Measurements from ENCODE around the gene NAMPT.

Gene NAMPT

DNA sequence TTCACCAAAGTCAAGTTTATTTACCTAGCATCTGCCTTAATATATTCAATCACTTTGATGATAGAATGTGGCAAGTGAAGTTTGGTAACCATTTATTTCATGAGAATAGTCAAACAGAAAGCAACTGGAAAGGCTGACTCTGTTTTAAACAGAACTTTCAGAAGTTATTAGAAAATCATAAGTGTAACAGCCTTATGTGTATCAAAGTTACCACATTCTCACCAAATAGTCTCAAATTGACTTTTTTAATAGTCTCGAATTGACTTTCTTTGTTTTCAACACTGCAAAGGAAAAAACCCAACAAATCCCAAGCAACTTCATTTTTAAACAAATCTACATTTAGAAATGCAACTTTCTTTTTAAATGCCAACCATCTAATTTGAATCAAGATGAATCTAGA, 29.5 kb downstream of the NAMPT start:
- no peak for DNase-seq (ENCODE audit: low read depth, low spot score)
- peaks cover 22% of the 10 kb centered on the region for H3K36me3 ChIP-seq (ENCODE audit: insufficient read depth, low read length)

DNA sequence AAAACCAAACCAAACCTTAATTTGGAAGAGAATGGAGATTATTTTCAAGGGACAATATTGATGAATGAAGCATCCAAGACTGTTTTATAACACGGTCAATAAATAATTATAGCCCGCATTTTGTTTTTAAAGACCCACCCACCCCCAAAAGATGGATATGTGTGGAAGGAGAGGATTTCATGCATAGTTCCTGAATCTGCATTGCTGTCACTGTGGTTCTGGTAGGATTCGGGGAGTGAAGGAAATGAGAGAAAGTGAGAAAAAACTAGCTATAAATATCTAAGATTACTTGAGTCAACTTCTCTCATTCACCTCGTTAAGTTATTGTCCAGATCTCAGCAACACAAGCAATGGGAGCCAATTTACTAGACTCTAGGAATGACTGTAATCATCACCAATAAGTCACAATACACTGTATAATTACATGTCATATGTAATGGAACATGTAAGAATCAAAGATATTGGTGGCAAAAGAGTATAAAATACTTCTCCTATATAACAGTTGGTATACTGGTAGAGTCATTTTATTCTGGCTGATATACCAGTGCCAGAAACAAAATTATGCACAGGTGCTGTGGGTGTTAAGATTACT, 30.2 kb downstream of the NAMPT start:
- no peak overlapping the region for H3K9ac ChIP-seq (ENCODE audit: insufficient read length)
- H3K9me3 ChIP-seq (ENCODE audit: low read depth, low read length), result no peaks in the 10 kb centered on the region
- no peak overlapping the region for H3K27ac ChIP-seq
- H3K36me3 ChIP-seq (ENCODE audit: insufficient read depth, low read length), result peaks cover 23% of the 10 kb centered on the region
- H3K4me3 ChIP-seq, result no peak overlapping the region
- no peak for DNase-seq (ENCODE audit: low read depth, low spot score)
- TF ChIP-seq FOXP2 (optimal IDR thresholded peaks at IDR 0.05; ENCODE audit: control extremely low read depth, extremely low read length, insufficient read depth), result no peak
- TF ChIP-seq POLR2AphosphoS5 (IDR thresholded peaks at IDR 0.05; ENCODE audit: borderline replicate concordance, low read depth, low read length), result no peak
- TF ChIP-seq EZH2 (IDR thresholded peaks at IDR 0.05), result no peak

More for the DNA sequence above, 29.5 kb downstream of the NAMPT start:
- Histone ChIP-seq H3K9me3 (ENCODE audit: low read depth, low read length) (no peaks in the 10 kb centered on the region), H3K4me3 (no peak overlapping the region), H3K9ac (ENCODE audit: insufficient read length) (no peak overlapping the region), H3K27ac (no peak overlapping the region)
- TF ChIP-seq POLR2AphosphoS5 (IDR thresholded peaks at IDR 0.05; ENCODE audit: borderline replicate concordance, low read depth, low read length), result no peak
- no peak for TF ChIP-seq EZH2 (IDR thresholded peaks at IDR 0.05)
- no peak for TF ChIP-seq FOXP2 (optimal IDR thresholded peaks at IDR 0.05; ENCODE audit: control extremely low read depth, extremely low read length, insufficient read depth)

DNA sequence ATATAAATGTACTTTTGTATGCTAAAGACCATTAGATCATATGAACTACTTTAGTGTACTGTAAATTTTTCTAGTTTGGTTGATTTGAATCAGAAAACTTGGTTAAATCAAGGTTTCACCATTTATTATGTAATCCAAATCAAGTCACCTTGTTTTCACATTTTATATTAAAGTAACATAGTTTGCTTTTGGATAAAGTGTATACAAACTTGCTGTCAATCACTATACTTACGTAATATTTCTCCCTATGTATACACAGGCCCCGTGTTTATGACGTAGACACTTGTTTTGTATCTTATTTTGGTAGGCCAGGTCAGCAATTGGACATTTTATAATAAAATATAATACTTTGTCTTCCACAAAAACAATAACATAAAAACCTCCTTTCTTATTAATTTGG, 32.2 kb downstream of the NAMPT start:
- Histone ChIP-seq H3K9ac (ENCODE audit: insufficient read length) (no peak overlapping the region), H3K4me3 (no peak overlapping the region), H3K36me3 (ENCODE audit: insufficient read depth, low read length) (peaks cover 28% of the 10 kb centered on the region), H3K9me3 (ENCODE audit: low read depth, low read length) (no peaks in the 10 kb centered on the region), H3K27ac (no peak overlapping the region)
- no peak for DNase-seq (ENCODE audit: low read depth, low spot score)
- no peak for TF ChIP-seq EZH2 (IDR thresholded peaks at IDR 0.05)

DNA sequence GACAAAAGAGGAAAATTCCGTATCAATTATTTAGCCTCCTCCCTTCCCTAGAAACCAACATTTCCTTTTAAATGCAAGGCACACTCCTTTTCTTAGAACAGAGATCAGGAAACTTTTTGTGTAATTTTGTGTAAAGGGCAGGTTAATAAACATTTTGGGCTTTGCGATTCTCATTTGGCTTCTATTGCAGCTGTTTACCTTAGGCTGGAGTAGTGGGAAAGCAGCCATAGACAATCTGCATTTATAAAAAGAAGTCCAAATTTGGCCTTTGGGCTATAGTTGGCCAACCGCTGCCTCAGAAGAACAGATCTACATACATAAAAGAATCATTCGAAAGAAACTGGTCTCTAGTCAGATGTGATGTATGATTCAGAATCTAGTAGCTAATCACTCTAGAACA, 35.3 kb downstream of the NAMPT start:
- Histone ChIP-seq H3K36me3 (ENCODE audit: insufficient read depth, low read length) (peaks cover 36% of the 10 kb centered on the region), H3K9ac (ENCODE audit: insufficient read length) (no peak overlapping the region), H3K27ac (no peak overlapping the region), H3K9me3 (ENCODE audit: low read depth, low read length) (no peaks in the 10 kb centered on the region), H3K4me3 (no peak overlapping the region)
- DNase-seq (ENCODE audit: low read depth, low spot score), result no peak
- no peak for TF ChIP-seq POLR2AphosphoS5 (IDR thresholded peaks at IDR 0.05; ENCODE audit: borderline replicate concordance, low read depth, low read length)
- no peak for TF ChIP-seq FOXP2 (optimal IDR thresholded peaks at IDR 0.05; ENCODE audit: control extremely low read depth, extremely low read length, insufficient read depth)
- TF ChIP-seq EZH2 (IDR thresholded peaks at IDR 0.05), result no peak

DNA sequence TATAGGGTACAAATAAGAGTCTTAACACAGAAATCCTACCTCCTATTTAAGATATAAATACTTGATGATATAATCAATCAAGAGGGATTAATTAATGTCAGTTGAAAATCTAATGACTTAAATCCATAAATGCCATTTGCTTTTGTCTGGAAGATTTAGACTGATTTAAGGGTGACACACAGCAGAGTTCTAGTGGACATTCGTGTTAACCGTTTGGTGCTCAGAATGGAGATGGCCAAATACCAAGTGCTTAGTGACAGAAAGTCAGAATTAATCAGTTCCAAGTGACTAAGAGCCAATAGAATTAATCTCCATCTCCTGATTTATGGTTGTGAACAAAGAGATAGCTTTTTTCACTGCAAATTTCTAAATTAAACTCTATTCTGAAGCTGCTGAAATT, 36.2 kb downstream of the NAMPT start:
- Histone ChIP-seq H3K9ac (ENCODE audit: insufficient read length) (no peak overlapping the region), H3K36me3 (ENCODE audit: insufficient read depth, low read length) (peaks cover 36% of the 10 kb centered on the region), H3K9me3 (ENCODE audit: low read depth, low read length) (no peaks in the 10 kb centered on the region), H3K27ac (no peak overlapping the region), H3K4me3 (no peak overlapping the region)
- TF ChIP-seq FOXP2 (optimal IDR thresholded peaks at IDR 0.05; ENCODE audit: control extremely low read depth, extremely low read length, insufficient read depth), result no peak
- no peak for TF ChIP-seq EZH2 (IDR thresholded peaks at IDR 0.05)
- DNase-seq (ENCODE audit: low read depth, low spot score), result no peak

DNA sequence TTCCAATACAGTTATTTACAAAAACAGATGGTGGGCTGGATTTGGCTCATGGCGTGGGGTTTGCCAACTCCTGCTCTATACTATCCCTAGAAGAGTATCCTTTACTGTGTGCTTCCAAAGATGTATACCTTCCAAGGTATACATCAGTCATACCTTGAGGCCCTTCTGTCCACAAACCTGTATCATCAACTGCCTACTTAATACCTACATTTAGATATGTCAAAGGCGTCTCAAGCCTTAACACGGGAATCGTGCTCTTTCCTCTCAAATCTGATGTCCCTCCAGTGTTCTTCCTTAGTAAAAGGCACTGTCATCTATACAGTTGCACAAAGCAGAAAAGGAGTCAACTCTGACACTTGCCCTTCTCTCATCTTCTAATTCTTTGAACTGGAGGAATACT, 36.9 kb downstream of the NAMPT start:
- DNase-seq (ENCODE audit: low read depth, low spot score), result no peak
- peaks cover 32% of the 10 kb centered on the region for H3K36me3 ChIP-seq (ENCODE audit: insufficient read depth, low read length)
- H3K9ac ChIP-seq (ENCODE audit: insufficient read length), result no peak overlapping the region
- no peak overlapping the region for H3K4me3 ChIP-seq
- no peaks in the 10 kb centered on the region for H3K9me3 ChIP-seq (ENCODE audit: low read depth, low read length)
- H3K27ac ChIP-seq, result no peak overlapping the region
- TF ChIP-seq FOXP2 (optimal IDR thresholded peaks at IDR 0.05; ENCODE audit: control extremely low read depth, extremely low read length, insufficient read depth), result no peak
- no peak for TF ChIP-seq POLR2AphosphoS5 (IDR thresholded peaks at IDR 0.05; ENCODE audit: borderline replicate concordance, low read depth, low read length)
- TF ChIP-seq EZH2 (IDR thresholded peaks at IDR 0.05), result no peak

DNA sequence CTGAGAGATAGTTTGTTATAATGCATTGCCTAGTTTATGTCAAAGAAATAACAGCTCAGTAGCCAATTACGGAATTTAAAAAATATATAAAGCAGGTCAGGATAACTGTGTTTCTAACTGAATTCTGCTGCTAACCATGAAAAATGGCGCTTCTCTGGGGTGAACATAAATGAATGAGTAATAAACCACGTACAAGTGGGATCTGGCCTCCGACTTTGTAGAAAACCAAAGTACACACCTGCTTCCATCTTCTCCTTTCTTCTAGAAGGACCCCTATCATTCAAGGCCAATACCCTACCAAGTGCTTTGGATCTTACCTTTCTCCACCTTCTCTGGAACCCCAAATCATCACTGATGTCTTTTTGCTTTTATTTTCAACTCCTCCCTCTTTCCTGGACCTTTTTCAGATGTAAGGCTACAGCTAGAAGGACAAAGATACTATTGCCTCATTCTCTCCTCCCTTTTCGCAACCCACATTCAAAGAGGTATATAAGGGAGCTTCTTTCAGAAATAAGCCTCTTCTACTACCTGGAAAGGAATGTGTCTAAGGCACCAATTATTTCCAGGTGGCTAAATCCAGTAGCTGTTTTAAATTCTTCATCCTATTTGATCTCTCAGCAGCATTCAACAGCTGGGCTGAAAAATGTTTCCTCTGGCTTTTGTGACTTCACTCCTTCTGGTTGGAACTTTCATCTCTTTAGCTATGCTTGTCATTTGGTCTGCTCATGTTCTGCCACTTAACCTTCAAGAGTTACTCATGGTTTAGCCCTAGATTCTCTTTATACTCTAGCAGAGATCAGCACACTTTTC, 37.7 kb downstream of the NAMPT start:
- no peak overlapping the region for H3K27ac ChIP-seq

DNA sequence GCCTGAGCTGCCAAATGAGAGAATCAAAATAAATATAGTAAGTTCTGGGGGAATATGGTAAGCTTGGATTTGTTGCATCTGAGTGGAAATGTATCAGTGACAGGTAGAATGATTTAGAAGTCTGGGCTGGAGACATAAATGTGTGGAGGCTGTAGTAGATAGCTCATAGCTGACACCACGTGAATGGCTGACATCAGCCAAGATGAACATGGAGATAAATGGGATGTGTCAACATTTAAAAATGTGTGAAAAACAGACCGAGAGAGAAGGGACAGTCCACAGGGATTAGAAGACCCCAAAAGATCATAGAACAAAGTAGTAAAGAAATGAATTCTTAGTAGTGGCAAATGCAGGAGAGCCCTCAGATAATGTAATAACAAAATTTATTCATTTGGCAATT, 40.9 kb downstream of the NAMPT start:
- no peak for DNase-seq (ENCODE audit: low read depth, low spot score)
- no peak overlapping the region for H3K27ac ChIP-seq
- H3K36me3 ChIP-seq (ENCODE audit: insufficient read depth, low read length), result peaks cover 14% of the 10 kb centered on the region; the same call in 1 of the 2 replicates
- H3K9me3 ChIP-seq (ENCODE audit: low read depth, low read length), result no peaks in the 10 kb centered on the region
- H3K4me3 ChIP-seq, result no peak overlapping the region
- TF ChIP-seq FOXP2 (optimal IDR thresholded peaks at IDR 0.05; ENCODE audit: control extremely low read depth, extremely low read length, insufficient read depth), result no peak
- no peak for TF ChIP-seq EZH2 (IDR thresholded peaks at IDR 0.05)
- no peak for TF ChIP-seq POLR2AphosphoS5 (IDR thresholded peaks at IDR 0.05; ENCODE audit: borderline replicate concordance, low read depth, low read length)
- H3K9ac ChIP-seq (ENCODE audit: insufficient read length), result no peak overlapping the region

More for the DNA sequence above, 37.7 kb downstream of the NAMPT start:
- no peak for DNase-seq (ENCODE audit: low read depth, low spot score)
- TF ChIP-seq EZH2 (IDR thresholded peaks at IDR 0.05), result no peak
- no peak for TF ChIP-seq FOXP2 (optimal IDR thresholded peaks at IDR 0.05; ENCODE audit: control extremely low read depth, extremely low read length, insufficient read depth)
- TF ChIP-seq POLR2AphosphoS5 (IDR thresholded peaks at IDR 0.05; ENCODE audit: borderline replicate concordance, low read depth, low read length), result no peak
- Histone ChIP-seq H3K9me3 (ENCODE audit: low read depth, low read length) (no peaks in the 10 kb centered on the region), H3K9ac (ENCODE audit: insufficient read length) (no peak overlapping the region), H3K36me3 (ENCODE audit: insufficient read depth, low read length) (peaks cover 25% of the 10 kb centered on the region), H3K4me3 (no peak overlapping the region)

All from SK-N-MC (cell line).